ENCODE data around the gene PREPL. TPM values are rescaled to one million over a fixed set of nuclear protein-coding genes. Genes with fewer than 3 reads are reported as not detected.

PREPL gene
- total and polyA plus RNA-seq, 2 donors (not counting 1 experiment from before 2014, with no cell fraction given) = 59.5 to 67.2 TPM

GRCh38 chr2:44290261-44290660 lies 71.0 kb downstream of the PREPL start:
- TF ChIP-seq EZH2 (IDR thresholded peaks at IDR 0.05; ENCODE audit: low read length, missing control alignments) (no peak), CTCF (conservative IDR thresholded peaks at IDR 0.05 in 1 of 2, IDR thresholded peaks at IDR 0.05 in 1 of 2; ENCODE audit: low read depth in 1 of 2, low read length in 2 of 2) (no peak)
- H3K9ac ChIP-seq (ENCODE audit: insufficient read depth, low read length) = no peak overlapping the region
- peak; percentile 53 to 88 for DNase-seq (ENCODE audit: low read depth in 2 of 2)
- H3K27ac ChIP-seq (ENCODE audit: insufficient read depth, low read length) = no peak overlapping the region
- no peaks in the 10 kb centered on the region for H3K79me2 ChIP-seq (ENCODE audit: control insufficient read depth, insufficient read depth, low read length)
- H2AFZ ChIP-seq (ENCODE audit: low read length) = no peak overlapping the region
- H4K20me1 ChIP-seq (ENCODE audit: control insufficient read depth, extremely low read depth, insufficient read depth, low read length) = no peaks in the 10 kb centered on the region
- peaks cover 8% of the 10 kb centered on the region for H3K27me3 ChIP-seq (ENCODE audit: control insufficient read depth, insufficient read depth, low read length)
- no peaks in the 10 kb centered on the region for H3K36me3 ChIP-seq (ENCODE audit: control insufficient read depth, insufficient read depth, low read length)
- H3K4me2 ChIP-seq (ENCODE audit: extremely low read depth, insufficient read depth, low read length) = no peak overlapping the region
- H3K4me1 ChIP-seq (ENCODE audit: control insufficient read depth, extremely low read depth, insufficient read depth, low read length) = peaks cover 11% of the 10 kb centered on the region
- H3K4me3 ChIP-seq (replicated peaks in 1 of 4; ENCODE audit: control extremely low read depth in 1 of 4, insufficient read depth in 1 of 4, low read depth in 3 of 4, low read length in 4 of 4) = no peak overlapping the region
- H3K9me3 ChIP-seq (ENCODE audit: control insufficient read depth, insufficient read depth, low read depth, low read length) = no peaks in the 10 kb centered on the region

GRCh38 chr2:44286884-44287638 lies 74.2 kb downstream of the PREPL start:
- H2AFZ ChIP-seq (ENCODE audit: low read length) = no peak overlapping the region
- H3K9ac ChIP-seq (ENCODE audit: insufficient read depth, low read length) = no peak overlapping the region
- no peak for TF ChIP-seq EZH2 (IDR thresholded peaks at IDR 0.05; ENCODE audit: low read length, missing control alignments)
- TF ChIP-seq CTCF (conservative IDR thresholded peaks at IDR 0.05 in 1 of 2, IDR thresholded peaks at IDR 0.05 in 1 of 2; ENCODE audit: low read depth in 1 of 2, low read length in 2 of 2) = no peak
- no peaks in the 10 kb centered on the region for H3K79me2 ChIP-seq (ENCODE audit: control insufficient read depth, insufficient read depth, low read length)
- H4K20me1 ChIP-seq (ENCODE audit: control insufficient read depth, extremely low read depth, insufficient read depth, low read length) = no peaks in the 10 kb centered on the region
- DNase-seq (ENCODE audit: low read depth in 2 of 2) = no peak
- no peaks in the 10 kb centered on the region for H3K36me3 ChIP-seq (ENCODE audit: control insufficient read depth, insufficient read depth, low read length)
- no peaks in the 10 kb centered on the region for H3K9me3 ChIP-seq (ENCODE audit: control insufficient read depth, insufficient read depth, low read depth, low read length)
- peaks cover 11% of the 10 kb centered on the region for H3K4me1 ChIP-seq (ENCODE audit: control insufficient read depth, extremely low read depth, insufficient read depth, low read length)
- H3K4me3 ChIP-seq (replicated peaks in 1 of 4; ENCODE audit: control extremely low read depth in 1 of 4, insufficient read depth in 1 of 4, low read depth in 3 of 4, low read length in 4 of 4) = no peak overlapping the region
- H3K27me3 ChIP-seq (ENCODE audit: control insufficient read depth, insufficient read depth, low read length) = peaks cover 10% of the 10 kb centered on the region
- no peak overlapping the region for H3K27ac ChIP-seq (ENCODE audit: insufficient read depth, low read length)
- H3K4me2 ChIP-seq (ENCODE audit: extremely low read depth, insufficient read depth, low read length) = no peak overlapping the region

- peaks cover 3% of the 10 kb centered on the region for H3K4me1 ChIP-seq (ENCODE audit: control insufficient read depth, extremely low read depth, insufficient read depth, low read length)
- H3K9me3 ChIP-seq (ENCODE audit: control insufficient read depth, insufficient read depth, low read depth, low read length) = no peaks in the 10 kb centered on the region
- TF ChIP-seq EZH2 (IDR thresholded peaks at IDR 0.05; ENCODE audit: low read length, missing control alignments) (no peak), CTCF (conservative IDR thresholded peaks at IDR 0.05 in 1 of 2, IDR thresholded peaks at IDR 0.05 in 1 of 2; ENCODE audit: low read depth in 1 of 2, low read length in 2 of 2) (no peak)
- H3K79me2 ChIP-seq (ENCODE audit: control insufficient read depth, insufficient read depth, low read length) = no peaks in the 10 kb centered on the region
- no peak for DNase-seq (ENCODE audit: low read depth in 2 of 2)
- H3K4me2 ChIP-seq (ENCODE audit: extremely low read depth, insufficient read depth, low read length) = no peak overlapping the region
- H3K9ac ChIP-seq (ENCODE audit: insufficient read depth, low read length) = no peak overlapping the region
- H3K36me3 ChIP-seq (ENCODE audit: control insufficient read depth, insufficient read depth, low read length) = no peaks in the 10 kb centered on the region
- no peak overlapping the region for H3K4me3 ChIP-seq (replicated peaks in 1 of 4; ENCODE audit: control extremely low read depth in 1 of 4, insufficient read depth in 1 of 4, low read depth in 3 of 4, low read length in 4 of 4)
- H3K27ac ChIP-seq (ENCODE audit: insufficient read depth, low read length) = no peak overlapping the region
- peaks cover 10% of the 10 kb centered on the region for H3K27me3 ChIP-seq (ENCODE audit: control insufficient read depth, insufficient read depth, low read length)
- no peaks in the 10 kb centered on the region for H4K20me1 ChIP-seq (ENCODE audit: control insufficient read depth, extremely low read depth, insufficient read depth, low read length)
- no peak overlapping the region for H2AFZ ChIP-seq (ENCODE audit: low read length)
Measured at GRCh38 chr2:44286119-44286883, 75.0 kb downstream of the PREPL start.
